NCI-H526 (cell line): ENCODE data around the gene KCNH1.

Source experiments
- DNase-seq, 2 experiments: peaks; one replicate each; lab custom pipeline; 2025; lab: John Stamatoyannopoulos, UW

Gene KCNH1

DNA sequence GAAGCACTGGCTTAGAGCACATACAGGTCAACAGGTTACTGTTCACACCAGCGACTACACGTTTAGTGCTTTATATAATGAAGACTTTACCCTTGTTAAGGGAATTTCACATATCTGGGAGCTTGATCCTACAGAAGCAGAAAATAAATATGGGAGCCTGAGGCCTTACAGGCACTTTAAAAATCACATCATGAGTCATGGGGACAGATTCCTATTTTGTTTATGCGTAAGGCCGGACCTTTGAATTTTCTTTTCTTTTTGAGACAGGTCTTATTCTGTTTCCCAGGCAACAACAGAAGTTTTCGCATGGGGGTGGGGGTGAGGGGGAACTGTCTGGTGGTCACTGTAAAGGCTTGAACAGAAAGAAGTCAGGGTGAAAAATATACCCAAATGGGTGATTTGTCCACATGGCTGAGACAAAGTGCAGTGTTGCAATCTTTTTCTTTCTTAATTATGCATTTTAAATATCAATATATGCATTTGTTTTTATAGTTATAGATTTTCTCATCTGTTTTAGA lies 276.7 kb downstream of the KCNH1 start:
- DNase-seq: no peak

GRCh38 chr1:210855440-210855839 lies 278.5 kb downstream of the KCNH1 start:
- DNase-seq: no peak

DNA sequence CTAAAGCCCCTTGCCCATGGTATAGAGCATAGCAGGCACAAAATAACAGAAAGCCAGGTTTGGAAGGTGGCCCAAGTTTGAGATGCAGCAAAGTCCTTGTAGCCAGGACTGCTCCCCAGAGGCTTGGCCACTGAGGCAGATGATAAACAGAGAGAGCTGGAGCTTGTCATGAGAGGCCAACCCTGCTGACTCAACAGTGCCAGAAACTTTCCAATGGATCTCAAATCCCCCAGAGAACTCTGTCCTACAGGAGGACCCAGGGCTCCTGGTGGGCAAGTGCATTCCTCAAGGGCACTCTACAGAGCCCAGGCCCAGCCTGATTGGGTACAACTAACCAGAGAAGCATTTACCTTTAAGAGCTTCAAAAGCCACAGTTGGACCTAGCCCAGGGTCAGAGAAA lies 280.7 kb downstream of the KCNH1 start:
- DNase-seq: no peak

- DNase-seq: no peak
Measured at GRCh38 chr1:210850556-210850955, 283.4 kb downstream of the KCNH1 start.

DNA sequence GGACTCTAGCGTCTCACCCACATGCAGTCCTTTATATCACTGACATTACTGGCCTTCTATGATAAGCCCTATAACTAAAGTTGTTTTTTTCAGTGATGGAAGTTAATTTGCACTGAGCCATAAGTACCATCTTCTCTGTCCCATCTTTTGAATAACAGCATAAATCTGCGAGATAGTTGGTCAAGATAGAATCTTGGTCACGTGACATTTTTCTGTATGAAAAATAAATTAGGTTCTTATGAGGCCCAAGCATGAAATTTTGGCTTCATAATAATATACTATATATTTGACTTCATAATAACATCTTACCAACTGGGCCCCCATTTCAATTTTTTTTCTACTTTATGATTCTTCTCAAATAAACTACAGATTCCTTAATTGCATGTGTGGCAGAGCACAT lies 285.5 kb downstream of the KCNH1 start:
- no peak for DNase-seq

DNA sequence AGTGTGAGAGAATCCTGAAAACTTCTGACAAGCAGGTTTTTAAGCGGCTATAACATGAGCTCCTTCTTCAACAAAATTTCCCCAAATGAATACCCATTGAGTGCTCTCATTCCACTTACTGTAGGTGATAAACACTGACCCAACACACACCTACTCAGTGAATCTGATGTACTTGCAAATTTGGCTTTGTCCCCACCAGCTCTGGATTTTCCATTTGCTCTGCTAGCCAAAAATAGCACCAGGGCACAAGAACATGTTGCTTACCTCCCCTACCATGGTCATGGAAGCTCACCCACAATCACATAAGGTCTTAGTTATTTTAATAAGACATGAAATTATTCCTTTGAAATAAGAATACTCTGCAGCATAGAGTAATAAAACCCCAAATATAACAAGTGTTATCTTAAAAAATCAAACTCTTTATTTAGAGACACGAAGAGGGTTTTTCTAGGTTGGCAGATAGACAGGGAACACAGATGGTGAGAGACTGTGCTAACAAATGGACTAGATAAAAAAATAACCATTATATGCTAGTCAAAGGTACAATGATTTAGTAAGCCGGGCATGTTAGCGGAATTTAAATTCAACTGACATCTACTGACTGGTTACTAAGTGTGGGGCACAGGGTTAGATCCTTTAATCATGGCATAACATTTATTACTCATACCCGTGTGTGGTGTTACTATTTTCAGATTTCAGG lies 291.9 kb downstream of the KCNH1 start:
- DNase-seq: no peak

- no peak for DNase-seq
Measured at GRCh38 chr1:210830034-210831028, 303.6 kb downstream of the KCNH1 start.

- no peak for DNase-seq
Measured at GRCh38 chr1:210828996-210829596, 304.9 kb downstream of the KCNH1 start.

- DNase-seq: no peak
Measured at GRCh38 chr1:210827481-210827880, 306.5 kb downstream of the KCNH1 start.

GRCh38 chr1:210826686-210827085 lies 307.3 kb downstream of the KCNH1 start:
- DNase-seq: no peak

GRCh38 chr1:210822932-210823331 lies 311.0 kb downstream of the KCNH1 start:
- no peak for DNase-seq

DNA sequence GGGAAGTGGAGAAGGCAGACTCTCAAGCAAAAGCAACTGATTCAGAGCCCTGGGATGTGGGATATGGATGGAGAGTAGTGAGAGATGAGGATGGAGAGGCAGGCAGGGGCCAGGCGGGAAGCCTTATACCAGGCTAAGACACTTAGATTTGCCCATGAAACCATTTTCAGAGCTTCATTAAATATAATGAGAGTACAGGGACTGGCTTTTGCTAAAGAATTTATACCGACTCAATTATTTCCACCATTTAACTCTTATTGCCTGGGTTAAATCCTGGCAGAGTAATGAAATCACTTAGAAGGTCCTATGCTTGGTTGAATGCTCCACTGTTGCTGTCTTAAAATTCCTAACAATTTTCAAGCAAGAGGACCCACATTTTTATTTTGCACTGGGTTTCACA lies 311.7 kb downstream of the KCNH1 start:
- DNase-seq: no peak

DNA sequence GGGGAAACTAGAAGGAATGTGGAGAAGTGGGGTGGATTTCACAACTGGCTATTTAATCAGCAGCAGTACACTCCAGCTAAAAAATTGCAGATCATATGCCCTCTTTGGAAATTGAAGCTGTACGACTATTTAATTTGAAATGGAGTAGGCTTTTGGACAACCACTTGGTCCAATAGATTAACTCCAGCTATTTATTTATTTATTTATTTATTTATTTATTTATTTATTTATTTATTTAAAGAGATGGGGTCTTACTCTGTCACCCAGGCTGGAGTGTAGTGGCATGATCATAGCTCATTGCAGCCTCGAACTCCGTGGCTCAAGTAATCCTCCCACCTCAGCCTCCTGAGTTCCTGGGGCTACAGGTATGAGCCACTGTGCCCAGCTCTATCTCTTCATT lies 312.3 kb downstream of the KCNH1 start:
- DNase-seq: no peak

DNA sequence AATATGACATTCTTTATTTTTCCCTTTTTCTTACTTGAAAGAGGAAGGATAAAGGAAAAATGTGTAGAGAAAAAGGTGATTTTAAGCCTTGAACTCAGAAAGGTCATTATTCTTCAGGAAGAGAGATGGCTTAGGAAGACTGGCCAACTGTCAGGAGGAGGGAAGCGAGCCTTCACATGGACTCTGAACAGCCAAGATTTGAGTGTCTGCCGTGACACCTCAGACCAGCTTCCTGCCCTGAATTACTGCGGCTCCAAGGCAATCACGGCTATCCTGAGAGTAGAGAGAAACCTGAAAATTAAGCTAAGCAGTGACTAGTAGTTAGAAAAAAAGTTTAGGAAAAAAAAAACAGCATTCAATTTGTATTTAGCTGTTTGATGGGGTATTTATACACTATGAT lies 314.7 kb downstream of the KCNH1 start:
- DNase-seq: no peak

- peak; percentile 60 to 74 for DNase-seq
Measured at GRCh38 chr1:210817385-210818275, 316.3 kb downstream of the KCNH1 start.

- peak in 1 of 2 experiments; percentile 19 for DNase-seq
Measured at GRCh38 chr1:210815641-210816550, 318.1 kb downstream of the KCNH1 start.

- DNase-seq: no peak
Measured at GRCh38 chr1:210814382-210815123, 319.4 kb downstream of the KCNH1 start.

GRCh38 chr1:210801501-210801900 lies 332.4 kb downstream of the KCNH1 start:
- DNase-seq: no peak

GRCh38 chr1:210800756-210801155 lies 333.2 kb downstream of the KCNH1 start:
- DNase-seq: no peak

GRCh38 chr1:210800301-210800700 lies 333.6 kb downstream of the KCNH1 start:
- no peak for DNase-seq
